Activated naive CD8-positive, alpha-beta T cell (primary cell): ENCODE results near the gene CRADD.
A peak's percentile ranks its signal among the peaks of the same experiment; 100 is the strongest.

Source experiments
- H3K27ac Mint-ChIP-seq: one replicate; pipeline ENCODE4 v1.8.0; 2021; ENCODE audit warnings: mixed read lengths
- H3K27me3 Mint-ChIP-seq: one replicate; pipeline ENCODE4 v1.8.0; 2021; ENCODE audit warnings: mixed read lengths
- H3K36me3 Mint-ChIP-seq: one replicate; pipeline ENCODE4 v1.8.0; 2021; ENCODE audit warnings: mixed read lengths
- H3K4me1 Mint-ChIP-seq: one replicate; pipeline ENCODE4 v1.8.0; 2021; ENCODE audit warnings: low read depth, mixed read lengths
- H3K4me3 Mint-ChIP-seq: one replicate; pipeline ENCODE4 v1.8.0; 2021; ENCODE audit warnings: mild to moderate bottlenecking, mixed read lengths
- H3K9me3 Mint-ChIP-seq: one replicate; pipeline ENCODE4 v1.8.0; 2021; ENCODE audit warnings: low read depth, mixed read lengths

CRADD gene

GRCh38 chr12:93729934-93730333 lies 52.8 kb downstream of the CRADD start:
- no peak overlapping the region for H3K27ac Mint-ChIP-seq
- H3K4me3 Mint-ChIP-seq = no peak overlapping the region
- H3K9me3 Mint-ChIP-seq = no peaks in the 10 kb centered on the region
- no peaks in the 10 kb centered on the region for H3K27me3 Mint-ChIP-seq
- H3K4me1 Mint-ChIP-seq = no peaks in the 10 kb centered on the region
- peaks cover 11% of the 10 kb centered on the region for H3K36me3 Mint-ChIP-seq

GRCh38 chr12:93733358-93733757 lies 56.2 kb downstream of the CRADD start:
- Mint-ChIP-seq H3K4me3 (no peak overlapping the region), H3K27me3 (no peaks in the 10 kb centered on the region), H3K9me3 (no peaks in the 10 kb centered on the region), H3K27ac (no peak overlapping the region), H3K36me3 (peaks cover 10% of the 10 kb centered on the region), H3K4me1 (peaks cover 6% of the 10 kb centered on the region)

- Mint-ChIP-seq H3K4me1 (peaks cover 9% of the 10 kb centered on the region), H3K27ac (no peak overlapping the region), H3K36me3 (peaks cover 10% of the 10 kb centered on the region), H3K9me3 (no peaks in the 10 kb centered on the region), H3K27me3 (no peaks in the 10 kb centered on the region), H3K4me3 (no peak overlapping the region)
Measured at GRCh38 chr12:93733928-93734327, 56.8 kb downstream of the CRADD start.

GRCh38 chr12:93734784-93735183 lies 57.6 kb downstream of the CRADD start:
- Mint-ChIP-seq H3K27me3 (no peaks in the 10 kb centered on the region), H3K36me3 (peaks cover 10% of the 10 kb centered on the region), H3K9me3 (no peaks in the 10 kb centered on the region), H3K4me3 (no peak overlapping the region), H3K4me1 (peaks cover 9% of the 10 kb centered on the region), H3K27ac (no peak overlapping the region)

GRCh38 chr12:93736640-93737178 lies 59.5 kb downstream of the CRADD start:
- H3K27me3 Mint-ChIP-seq = no peaks in the 10 kb centered on the region
- H3K27ac Mint-ChIP-seq = no peak overlapping the region
- peaks cover 19% of the 10 kb centered on the region for H3K4me1 Mint-ChIP-seq
- H3K36me3 Mint-ChIP-seq = peaks cover 10% of the 10 kb centered on the region
- H3K4me3 Mint-ChIP-seq = no peak overlapping the region
- no peaks in the 10 kb centered on the region for H3K9me3 Mint-ChIP-seq

- Mint-ChIP-seq H3K4me3 (no peak overlapping the region), H3K36me3 (peaks cover 10% of the 10 kb centered on the region), H3K4me1 (peaks cover 26% of the 10 kb centered on the region), H3K9me3 (no peaks in the 10 kb centered on the region), H3K27me3 (no peaks in the 10 kb centered on the region), H3K27ac (no peak overlapping the region)
Measured at GRCh38 chr12:93737457-93738198, 60.5 kb downstream of the CRADD start.

- no peak overlapping the region for H3K4me3 Mint-ChIP-seq
- no peak overlapping the region for H3K27ac Mint-ChIP-seq
- H3K27me3 Mint-ChIP-seq = no peaks in the 10 kb centered on the region
- peaks cover 10% of the 10 kb centered on the region for H3K36me3 Mint-ChIP-seq
- H3K9me3 Mint-ChIP-seq = no peaks in the 10 kb centered on the region
- peaks cover 32% of the 10 kb centered on the region for H3K4me1 Mint-ChIP-seq
Measured at GRCh38 chr12:93738199-93739058, 61.3 kb downstream of the CRADD start.

- H3K9me3 Mint-ChIP-seq = no peaks in the 10 kb centered on the region
- H3K4me3 Mint-ChIP-seq = no peak overlapping the region
- H3K27me3 Mint-ChIP-seq = no peaks in the 10 kb centered on the region
- no peak overlapping the region for H3K27ac Mint-ChIP-seq
- H3K36me3 Mint-ChIP-seq = peaks cover 2% of the 10 kb centered on the region
- peaks cover 33% of the 10 kb centered on the region for H3K4me1 Mint-ChIP-seq
Measured at GRCh38 chr12:93740751-93741150, 63.6 kb downstream of the CRADD start.

- Mint-ChIP-seq H3K27me3 (no peaks in the 10 kb centered on the region), H3K4me1 (peaks cover 37% of the 10 kb centered on the region), H3K9me3 (no peaks in the 10 kb centered on the region), H3K27ac (peak overlapping the region; percentile 86), H3K4me3 (peak overlapping the region; percentile 89), H3K36me3 (peaks cover 2% of the 10 kb centered on the region)
Measured at GRCh38 chr12:93741659-93742109, 64.5 kb downstream of the CRADD start.

GRCh38 chr12:93742110-93742934 lies 65.1 kb downstream of the CRADD start:
- Mint-ChIP-seq H3K9me3 (no peaks in the 10 kb centered on the region), H3K4me3 (peak overlapping the region; percentile 89), H3K27ac (peak overlapping the region; percentile 86), H3K27me3 (no peaks in the 10 kb centered on the region), H3K36me3 (peaks cover 2% of the 10 kb centered on the region), H3K4me1 (peaks cover 34% of the 10 kb centered on the region)

GRCh38 chr12:93743229-93743998 lies 66.2 kb downstream of the CRADD start:
- Mint-ChIP-seq H3K4me3 (peak overlapping the region; percentile 88), H3K27ac (no peak overlapping the region)

GRCh38 chr12:93743999-93744689 lies 67.0 kb downstream of the CRADD start:
- Mint-ChIP-seq H3K4me3 (peak overlapping the region; percentile 88), H3K9me3 (no peaks in the 10 kb centered on the region), H3K4me1 (peaks cover 32% of the 10 kb centered on the region), H3K27me3 (no peaks in the 10 kb centered on the region), H3K36me3 (no peaks in the 10 kb centered on the region), H3K27ac (no peak overlapping the region)

More at GRCh38 chr12:93743229-93743998, 66.2 kb downstream of the CRADD start:
- no peaks in the 10 kb centered on the region for H3K27me3 Mint-ChIP-seq
- H3K9me3 Mint-ChIP-seq = no peaks in the 10 kb centered on the region
- no peaks in the 10 kb centered on the region for H3K36me3 Mint-ChIP-seq
- peaks cover 30% of the 10 kb centered on the region for H3K4me1 Mint-ChIP-seq

- Mint-ChIP-seq H3K4me1 (peaks cover 39% of the 10 kb centered on the region), H3K27ac (no peak overlapping the region), H3K4me3 (no peak overlapping the region), H3K27me3 (no peaks in the 10 kb centered on the region), H3K9me3 (no peaks in the 10 kb centered on the region), H3K36me3 (no peaks in the 10 kb centered on the region)
Measured at GRCh38 chr12:93745286-93745685, 68.1 kb downstream of the CRADD start.
